Dermis microvascular lymphatic vessel endothelial cell (primary cell): ENCODE data around the gene DHRS1. TPM values are rescaled to one million over a fixed set of nuclear protein-coding genes. Genes with fewer than 3 reads are reported as not detected.

Experiments
- DNase-seq, 2 donors: peaks; one replicate each; pipeline versions ENCODE4 v3.0.0 to v3.0.0-alpha.2; 2010; ENCODE audit warnings: low read depth in 2 of 2
- total RNA-seq: library from RNA; depleted of rRNA; stranded (reverse); fragments of >200 nt; gene quantifications from 2 replicates; pipeline ENCODE4 v1.2.1, GENCODE V29; 2014

Gene DHRS1
- total RNA-seq, 1 donor from 2014 or later: 9.1 TPM

DNA sequence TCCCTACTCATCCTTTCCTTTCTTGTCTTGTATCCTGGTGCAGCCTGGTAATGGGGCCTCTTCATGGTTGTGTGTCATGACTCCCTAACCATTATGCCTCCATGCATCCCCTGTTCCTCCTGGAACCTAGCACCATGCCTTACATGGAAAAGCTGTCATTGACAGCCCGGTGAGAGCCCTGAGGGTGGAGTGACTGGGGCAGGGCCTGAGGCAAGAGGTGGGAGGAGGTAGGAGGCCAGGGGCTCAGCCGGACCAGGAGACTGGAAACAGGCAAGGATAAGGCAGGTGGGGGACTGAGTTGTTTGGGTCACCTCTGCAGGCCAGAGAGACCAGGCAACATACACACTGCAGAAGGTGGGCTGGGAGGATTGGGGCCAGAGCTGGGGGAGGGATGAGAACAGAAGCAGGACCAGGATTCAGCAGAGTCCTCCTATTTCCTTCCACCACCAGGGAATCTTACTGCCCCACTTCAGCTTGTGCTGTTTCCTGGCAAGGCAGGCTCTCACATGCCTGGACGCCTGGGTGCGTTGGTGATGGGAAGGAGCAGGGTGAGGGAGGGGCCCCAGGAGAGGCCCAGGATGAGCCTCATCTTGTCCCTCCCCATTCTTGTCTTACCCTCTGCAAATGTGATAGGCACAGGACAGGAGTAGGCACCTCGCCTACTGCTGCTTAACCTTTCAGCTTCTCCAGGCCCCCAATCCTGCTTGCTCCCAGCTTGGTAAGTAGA, 10.1 kb upstream of the DHRS1 start, which contains the start of gene LTB4R2:
Gene LTB4R2 (plus strand): TSS at position 603 of the 727 bp plus-strand sequence. CDS start 525 bp downstream, outside the sequence.
- DNase-seq: no peak

DNA sequence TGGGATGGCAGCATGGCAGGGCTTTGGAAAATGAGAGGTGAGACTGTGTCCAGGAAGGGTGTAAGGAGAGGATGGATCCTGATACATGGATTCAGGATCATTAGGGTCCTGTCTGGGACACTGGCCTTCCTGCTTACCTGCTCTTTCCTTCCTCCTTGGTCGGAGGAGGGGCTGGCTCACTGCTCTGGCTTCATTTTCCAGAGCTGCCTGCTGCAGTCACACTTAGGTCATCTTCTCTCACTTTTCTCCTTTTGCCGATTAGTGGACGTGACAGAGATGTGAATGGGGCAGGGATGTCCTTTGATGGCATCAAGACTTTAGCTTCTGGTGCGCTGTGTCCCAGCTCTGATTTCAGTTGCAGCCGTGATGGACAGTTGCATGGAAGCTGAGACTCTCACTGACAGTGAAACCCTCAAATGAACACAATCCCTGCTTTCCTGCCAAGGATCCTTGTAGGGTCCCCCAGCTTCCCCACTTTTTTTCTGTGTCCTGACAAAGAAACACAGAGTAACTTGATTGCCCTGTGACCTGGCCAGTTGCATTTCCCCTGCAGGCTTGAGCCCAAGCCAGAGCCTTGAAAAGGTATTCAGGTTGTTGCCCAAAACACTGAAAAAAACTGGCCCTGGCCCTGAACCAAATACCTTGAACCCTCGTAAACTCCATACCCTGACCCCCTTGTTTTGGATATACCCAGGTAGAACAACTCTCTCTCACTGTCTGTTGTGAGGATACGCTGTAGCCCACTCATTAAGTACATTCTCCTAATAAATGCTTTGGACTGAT, 9.0 kb upstream of the DHRS1 start:
- DNase-seq: no peak

DNA sequence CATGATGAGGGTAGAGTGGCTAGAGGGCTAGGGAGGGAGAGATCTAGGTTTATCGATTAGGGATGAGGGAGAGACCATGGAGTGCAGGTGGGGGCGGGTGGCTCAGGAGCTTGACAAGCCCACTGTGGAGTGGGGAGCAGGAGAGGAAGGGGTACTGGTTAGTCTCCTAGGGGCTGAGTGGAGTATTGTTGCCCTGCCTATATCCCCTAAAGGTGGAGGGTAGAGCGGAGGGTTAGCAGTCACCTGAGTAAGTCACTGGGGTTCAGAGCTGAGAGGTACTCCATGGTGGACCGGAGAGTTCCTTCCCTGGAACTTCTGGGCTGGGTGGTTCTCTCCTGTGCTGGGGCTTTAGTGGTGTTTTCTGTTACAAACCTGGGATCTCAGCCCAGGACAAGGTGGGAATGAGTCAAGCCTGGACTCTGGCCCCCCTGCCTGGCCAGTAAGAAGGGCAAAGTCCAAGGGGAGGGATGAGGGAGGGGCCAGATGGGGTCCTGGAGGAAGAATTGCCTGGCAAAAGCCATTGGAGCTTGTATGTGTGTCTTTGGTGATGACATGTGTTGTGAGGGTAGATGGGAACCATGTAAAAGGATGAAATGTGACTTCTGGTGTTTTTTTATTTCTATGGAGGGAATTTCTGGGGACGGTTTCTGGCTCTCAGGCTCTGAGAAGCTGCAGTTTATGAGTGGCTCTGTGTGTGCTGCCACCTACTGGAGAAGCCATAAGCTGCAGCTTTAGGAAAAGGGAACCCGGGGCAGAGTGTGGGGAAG, 8.2 kb upstream of the DHRS1 start, which contains the start of gene CIDEB:
Gene CIDEB (minus strand): TSS at position 403 of the 767 bp plus-strand sequence. CDS start 119 bp downstream, at position 284.
- peak; percentile 27 to 59 for DNase-seq

DNA sequence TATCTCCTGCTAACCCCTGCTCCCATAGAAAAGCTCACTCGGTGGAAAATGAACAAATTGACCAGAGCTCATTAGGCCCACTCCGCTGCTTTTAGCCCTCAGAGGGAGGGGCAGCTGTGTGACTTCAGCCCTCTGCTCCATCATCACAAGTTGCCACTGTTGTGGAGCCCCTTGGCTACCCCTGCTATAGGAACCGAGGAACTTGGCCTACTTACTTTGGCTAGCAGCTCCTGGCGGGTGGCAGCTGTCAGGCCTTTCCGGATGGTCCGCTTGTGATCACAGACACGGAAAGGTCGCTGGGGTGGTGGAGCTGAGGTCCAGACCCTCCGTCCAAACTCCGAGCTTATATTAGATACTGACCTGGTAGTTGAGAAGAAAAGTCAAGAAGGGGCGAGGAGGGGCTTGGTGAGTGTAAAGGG, 7.6 kb upstream of the DHRS1 start:
- no peak for DNase-seq

DNA sequence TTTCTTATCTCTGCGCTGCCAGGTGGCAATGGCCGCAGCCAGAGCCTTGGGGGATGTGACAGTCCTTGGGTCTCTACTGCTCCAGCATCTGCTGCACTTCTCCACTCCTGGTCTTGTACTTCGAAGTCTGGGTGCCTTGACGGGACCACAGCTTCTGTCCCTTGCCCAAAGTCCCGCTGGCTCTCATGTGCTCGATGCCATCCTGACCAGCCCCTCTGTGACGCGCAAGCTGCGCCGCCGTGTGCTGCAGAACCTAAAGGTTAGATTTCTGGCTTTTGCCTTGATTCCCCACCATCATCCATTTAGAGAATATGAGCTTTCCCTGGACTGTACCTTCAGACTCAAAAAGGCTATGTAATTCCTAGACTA, 4.4 kb upstream of the DHRS1 start:
- no peak for DNase-seq

DNA sequence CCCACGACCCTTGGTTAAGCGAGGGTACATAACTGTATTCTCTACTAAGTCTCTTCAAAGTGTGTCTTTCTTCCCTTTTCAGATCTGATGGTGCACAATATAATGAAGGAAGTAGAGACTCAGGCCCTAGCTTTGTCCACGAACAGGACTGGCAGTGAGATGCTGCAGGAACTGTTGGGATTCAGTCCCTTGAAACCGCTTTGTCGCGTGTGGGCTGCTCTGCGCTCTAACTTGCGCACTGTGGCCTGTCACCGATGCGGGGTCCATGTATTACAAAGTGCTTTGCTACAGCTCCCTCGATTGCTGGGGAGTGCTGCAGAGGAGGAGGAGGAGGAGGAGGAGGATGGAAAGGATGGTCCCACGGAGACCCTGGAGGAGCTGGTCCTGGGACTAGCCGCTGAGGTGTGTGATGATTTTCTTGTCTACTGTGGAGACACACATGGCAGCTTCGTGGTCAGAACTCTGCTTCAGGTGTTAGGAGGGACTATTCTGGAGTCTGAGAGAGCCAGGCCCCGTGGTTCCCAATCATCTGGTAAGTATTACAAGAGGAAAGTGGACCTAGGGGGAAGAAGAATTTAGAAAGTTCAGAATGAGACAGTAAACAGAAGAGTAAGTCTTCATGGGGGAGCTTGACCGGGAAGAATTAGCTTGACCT, 873 bp upstream of the DHRS1 start:
- DNase-seq: no peak

DNA sequence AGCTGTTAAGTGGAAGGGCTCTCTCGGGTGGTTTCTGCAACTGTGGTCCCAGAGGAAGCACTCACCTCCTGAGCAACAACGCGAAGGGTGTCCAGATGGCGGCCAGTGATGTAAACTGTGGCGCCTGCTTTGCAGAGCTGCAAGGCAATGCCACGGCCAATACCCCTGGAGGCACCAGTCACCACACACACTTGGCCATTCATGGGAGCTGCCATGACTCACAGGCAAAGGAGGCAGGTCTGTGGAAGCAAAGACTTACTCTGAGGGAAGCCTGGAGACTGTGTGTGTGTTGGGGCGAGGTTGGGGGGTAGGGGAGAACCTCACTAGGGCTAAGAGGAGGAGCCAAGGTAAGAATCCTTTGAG, 707 bp downstream of the DHRS1 start:
- peak in 1 of 2 donors; percentile 35 for DNase-seq

DNA sequence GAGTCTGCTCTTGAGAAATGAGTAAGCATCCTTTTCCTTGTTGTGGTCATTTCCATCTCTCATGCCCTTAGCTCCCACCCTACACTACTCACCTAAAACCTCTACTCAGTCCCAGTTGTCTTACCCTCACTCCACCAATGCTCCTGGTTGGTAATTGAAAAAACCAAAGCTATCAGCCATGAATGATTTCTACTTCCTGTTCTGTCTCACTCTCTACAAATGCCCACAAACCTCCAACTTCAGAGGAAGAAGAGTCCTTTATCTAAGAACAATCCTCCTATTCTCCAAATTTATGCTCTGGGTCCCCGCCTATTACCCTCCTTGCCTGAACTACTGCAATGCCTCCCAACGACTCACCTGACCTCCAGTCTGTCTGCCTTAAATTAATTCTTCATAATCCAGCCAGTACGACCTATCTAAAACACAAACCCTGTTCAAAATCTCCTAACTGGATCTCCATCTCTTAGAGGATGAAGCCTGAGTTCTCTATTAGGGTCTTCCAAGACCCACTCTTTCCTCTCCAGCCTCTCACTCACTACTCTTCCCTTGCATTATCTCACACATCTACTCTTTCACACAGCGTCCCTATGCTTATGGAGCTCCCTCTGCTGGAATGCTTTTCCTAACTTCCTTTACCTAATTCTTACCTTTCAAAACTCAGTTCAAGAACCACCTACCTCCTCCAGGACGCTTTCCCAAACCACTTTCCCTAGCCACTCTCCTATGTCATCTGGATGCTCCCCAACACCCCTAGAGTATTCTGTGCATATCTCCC, 2.2 kb downstream of the DHRS1 start:
- DNase-seq: peak; percentile 29 to 55

DNA sequence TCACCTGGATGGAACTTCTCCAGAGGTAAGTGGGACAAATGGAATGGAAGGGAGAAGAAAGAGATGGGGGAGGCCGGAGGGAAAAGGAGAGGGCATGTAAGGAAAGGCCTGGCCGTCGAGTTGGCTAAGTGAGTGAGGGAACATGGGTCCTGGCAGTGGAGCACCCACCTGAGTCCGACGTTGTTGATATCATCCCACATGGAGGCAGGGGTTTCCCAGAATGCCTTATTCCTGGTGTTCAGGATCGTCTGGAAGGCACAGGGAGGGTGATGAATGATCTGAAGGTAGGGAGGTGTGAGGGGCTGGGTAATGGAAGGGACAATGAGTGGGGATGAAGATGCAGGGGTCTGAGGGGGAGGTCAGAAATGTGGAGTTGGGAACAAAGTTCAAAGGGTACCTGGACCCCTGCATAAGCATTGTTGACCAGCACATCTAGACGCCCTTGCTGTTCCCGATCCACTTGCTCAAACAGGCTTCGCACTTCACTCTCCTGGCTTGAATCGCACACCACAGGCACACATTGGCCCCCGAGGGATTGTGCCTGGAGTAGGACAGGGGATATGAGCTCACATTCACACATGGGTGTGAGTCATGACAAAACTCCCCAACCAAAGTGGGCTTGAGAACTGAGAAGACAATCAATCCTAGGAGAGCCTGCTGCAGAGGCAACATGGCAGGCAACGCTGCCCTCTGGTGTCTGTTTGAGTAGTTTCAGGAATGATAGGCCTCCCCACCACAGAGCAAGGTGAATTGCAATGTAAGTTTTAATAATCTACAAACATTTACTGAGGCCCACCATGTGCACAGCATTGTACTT, 3.0 kb downstream of the DHRS1 start:
- DNase-seq: peak; percentile 77 to 94

DNA sequence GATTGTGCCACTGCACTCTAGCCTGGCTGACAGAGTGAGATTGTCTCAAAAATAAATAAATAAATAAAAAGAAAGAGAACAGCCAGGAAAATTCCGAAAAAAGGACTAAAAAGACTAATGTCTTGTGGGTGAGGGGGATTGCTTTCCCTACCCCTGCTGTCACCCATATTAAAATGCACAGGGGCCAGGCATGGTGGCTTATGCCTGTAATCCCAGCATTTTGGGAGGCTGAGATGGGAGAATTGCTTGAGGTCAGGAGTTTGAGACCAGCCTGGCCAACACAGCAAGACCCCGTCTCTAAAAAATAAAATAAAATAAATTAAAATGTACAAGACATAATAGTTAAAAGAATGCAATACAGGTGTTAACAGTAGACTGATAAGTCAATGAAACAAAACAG, 6.1 kb downstream of the DHRS1 start:
- no peak for DNase-seq

DNA sequence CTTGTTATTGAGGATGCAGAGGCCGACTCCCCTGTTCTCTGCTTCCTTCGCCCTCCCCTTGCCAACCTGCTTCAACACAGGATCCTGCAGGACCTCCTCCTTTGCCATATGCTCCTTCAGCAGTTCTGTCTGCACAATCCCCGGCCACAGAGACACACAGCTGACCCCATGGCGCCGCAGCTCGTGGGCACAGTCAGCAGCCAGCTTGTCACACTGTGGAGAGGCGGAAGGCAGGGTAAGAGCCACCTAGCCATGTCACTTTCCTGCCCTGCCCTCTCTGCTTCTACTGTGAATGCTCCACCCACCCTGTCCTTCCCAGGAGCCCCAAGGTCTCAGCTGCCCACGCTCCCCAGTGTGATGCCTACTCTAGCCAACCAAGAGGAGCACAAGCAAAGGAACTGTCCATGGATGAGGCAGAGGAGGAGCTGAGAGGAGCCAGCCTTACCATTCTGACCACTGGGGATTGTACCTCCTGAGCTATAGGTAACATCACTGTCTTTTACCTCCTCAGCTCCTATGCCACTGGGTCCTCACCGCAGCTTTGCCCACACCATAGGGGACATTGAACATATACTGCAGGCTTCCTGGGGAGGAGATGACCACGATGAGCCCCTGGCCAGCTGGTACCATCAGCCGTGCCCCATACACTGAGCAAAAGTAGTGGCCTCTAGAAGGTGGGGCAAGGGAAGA, 7.3 kb downstream of the DHRS1 start:
- no peak for DNase-seq

DNA sequence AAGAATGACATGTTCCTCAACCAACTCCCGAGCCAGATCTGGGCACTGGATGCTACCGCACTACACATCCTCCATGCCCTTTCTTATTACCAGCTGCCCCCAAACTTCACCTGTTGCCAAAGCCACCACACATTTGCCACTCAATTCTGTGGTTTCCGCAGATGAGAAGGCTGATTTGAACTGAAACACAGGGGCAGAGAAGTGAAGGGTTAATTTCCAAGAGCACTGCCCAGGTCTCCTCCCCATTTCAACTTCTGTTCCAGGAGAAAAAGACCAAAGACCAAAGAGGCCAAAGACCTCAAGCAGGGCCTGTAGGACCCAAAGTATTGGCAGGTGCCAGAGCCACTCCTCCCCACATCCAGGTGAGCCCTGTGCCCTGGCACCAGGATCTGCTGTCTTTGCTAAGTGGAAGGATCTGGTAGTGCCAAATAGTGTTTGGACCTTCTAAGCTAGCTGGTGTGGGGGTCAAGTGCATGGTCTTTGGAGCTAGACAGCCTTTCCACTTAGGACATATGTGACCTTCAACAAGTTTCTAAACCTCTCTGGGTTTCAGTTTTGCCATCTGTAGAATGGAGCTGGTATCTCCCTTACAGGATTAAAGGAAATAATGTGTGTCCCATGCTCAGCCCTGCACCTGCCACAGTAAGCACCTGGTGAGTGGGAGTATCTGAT, 8.0 kb downstream of the DHRS1 start:
- no peak for DNase-seq

DNA sequence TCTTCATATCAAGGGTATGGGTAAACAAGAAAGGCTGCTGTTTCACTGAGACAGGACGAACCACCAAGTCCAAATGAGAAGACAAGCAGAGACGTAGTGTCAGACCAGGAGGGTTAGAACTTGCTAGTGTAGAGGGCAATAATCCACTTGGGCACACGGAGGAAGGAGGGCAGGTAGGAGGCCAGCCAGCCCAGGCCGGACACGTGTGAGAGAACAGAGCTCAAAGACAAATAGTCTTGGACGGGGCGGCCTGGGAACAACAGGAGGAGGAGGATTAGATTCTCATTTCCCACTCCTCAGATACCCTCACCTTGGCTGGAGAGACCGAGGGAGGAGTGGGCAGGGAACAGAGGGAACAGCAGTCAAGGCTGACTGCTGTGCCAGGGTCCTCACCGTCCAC, 8.8 kb downstream of the DHRS1 start:
- no peak for DNase-seq

DNA sequence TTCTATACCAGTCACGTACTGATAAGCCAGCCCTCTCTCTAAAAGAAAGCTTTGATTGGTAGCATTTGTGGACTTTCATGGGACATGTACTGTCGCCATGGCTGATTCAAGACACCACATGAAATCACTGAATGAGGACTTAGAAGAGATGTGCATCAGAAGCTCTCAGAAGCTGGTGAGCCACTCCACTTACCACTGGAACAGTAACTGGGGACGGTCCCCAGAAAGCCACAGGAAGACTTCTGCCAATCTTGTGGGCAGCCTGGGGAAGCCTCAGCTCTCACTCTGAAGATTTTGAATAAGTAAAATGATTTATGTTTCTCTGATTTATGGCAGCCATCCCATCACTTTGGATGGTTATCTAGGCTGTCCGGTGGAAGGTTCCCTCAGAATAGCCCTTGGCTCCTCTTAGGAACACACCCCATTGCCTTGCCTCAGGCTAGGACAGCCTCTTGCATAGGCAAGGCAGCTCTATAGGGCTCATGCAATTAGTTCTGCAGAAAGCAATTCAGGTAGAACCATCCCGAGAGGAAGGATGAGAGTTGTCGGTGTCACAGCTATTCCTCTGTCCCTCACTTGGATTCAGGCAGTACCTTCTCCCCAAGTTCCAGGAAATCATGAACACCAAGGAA, 9.8 kb downstream of the DHRS1 start:
- DNase-seq: no peak

DNA sequence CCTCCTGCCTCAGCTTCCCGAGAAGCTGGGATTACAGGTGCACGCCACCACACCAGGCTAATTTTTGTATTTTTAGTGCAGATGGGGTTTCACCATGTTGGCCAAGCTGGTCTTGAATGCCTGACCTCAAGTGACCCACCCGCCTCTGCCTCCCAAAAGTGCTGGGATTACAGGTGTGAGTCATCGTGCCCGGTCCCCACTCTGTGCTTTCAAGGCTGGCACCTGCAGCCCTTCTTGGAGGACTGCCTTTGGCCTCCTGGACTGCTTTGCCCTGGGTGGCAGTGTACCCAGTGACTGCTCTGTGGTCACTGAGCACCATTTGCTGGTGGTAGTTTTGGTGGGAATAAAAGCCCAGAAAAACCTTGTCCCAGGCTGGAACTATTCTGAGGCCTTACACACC, 12.6 kb downstream of the DHRS1 start:
- DNase-seq: no peak

DNA sequence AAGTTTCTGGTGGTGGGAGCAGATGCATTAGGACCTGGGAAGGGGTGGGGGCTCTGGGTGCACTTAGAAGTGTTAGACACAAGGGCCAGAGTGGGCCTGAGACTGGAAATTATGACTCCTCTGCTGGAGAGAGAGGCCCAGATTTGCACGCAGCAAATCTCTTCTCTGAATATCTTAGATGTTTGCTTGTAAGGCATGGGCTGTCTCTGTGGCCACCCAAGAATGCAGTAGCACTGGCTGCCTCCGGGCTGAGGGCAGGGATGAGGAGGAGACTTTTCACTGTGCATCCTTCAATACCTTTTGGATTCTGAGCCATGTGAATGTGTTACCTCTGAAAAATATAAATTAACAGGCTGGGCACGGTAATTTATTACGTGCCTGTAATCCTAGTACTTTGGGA, 14.2 kb downstream of the DHRS1 start:
- no peak for DNase-seq

DNA sequence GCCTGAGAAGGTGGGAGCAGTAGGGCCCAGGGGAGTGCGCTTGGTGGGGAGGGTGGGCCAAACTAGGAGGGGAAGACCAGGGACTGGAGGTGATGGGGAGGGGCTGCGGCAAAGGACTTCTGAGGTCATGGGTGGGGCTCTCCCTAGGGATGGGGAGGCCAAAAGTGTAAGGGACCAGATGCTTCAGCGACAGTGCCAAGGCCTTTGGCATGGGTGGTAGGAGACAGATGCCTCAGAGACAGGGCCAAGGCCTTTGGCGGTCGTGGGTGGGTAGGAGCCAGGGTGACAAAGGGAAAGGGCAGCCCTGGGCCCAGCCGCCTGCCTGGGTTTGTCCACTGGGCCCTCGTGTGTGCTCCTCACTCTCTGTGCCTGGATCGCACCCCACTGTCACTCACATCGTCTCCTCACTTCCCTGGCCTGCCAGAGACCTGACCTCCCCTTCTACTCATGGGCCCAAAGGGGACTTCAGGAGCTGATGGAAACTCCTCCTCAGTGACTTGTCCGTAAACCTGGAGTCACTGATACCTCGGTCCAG, 15.0 kb downstream of the DHRS1 start:
- DNase-seq: no peak
